Upper lobe of left lung (tissue), 6 donors: ENCODE results near the gene ITIH1. TPM values are rescaled to one million over a fixed set of nuclear protein-coding genes. Genes with fewer than 3 reads are reported as not detected.

ENCODE experiments used
- ATAC-seq, 2 donors: fragments of 200-7000 bp; cut with Tn5 transposase; one replicate each; pipeline ENCODE4 v1.9.1; 2022; ENCODE audit warnings: mild to moderate bottlenecking in 2 of 2, moderate library complexity in 2 of 2; ENCODE audit not compliant: low FRiP score in 2 of 2
- DNase-seq, 2 donors: peaks; one replicate each; pipeline ENCODE4 v3.0.0-alpha.2; 2019 to 2020
- H3K27ac ChIP-seq, 4 donors: fragments of 200-600 bp; sonication (generic); one replicate each; pipeline ENCODE4 v1.5.1; 2016 to 2019
- H3K27me3 ChIP-seq, 4 donors: fragments of 200-600 bp; sonication (generic); one replicate each; pipeline ENCODE4 v1.5.1; 2017 to 2019
- H3K36me3 ChIP-seq, 4 donors: fragments of 200-600 bp; sonication (generic); one replicate each; pipeline ENCODE4 v1.5.1; 2016 to 2019
- H3K4me1 ChIP-seq, 4 donors: fragments of 200-600 bp; sonication (generic); one replicate each; pipeline ENCODE4 v1.5.1; 2018 to 2019
- H3K4me3 ChIP-seq, 4 donors: fragments of 200-600 bp; sonication (generic); one replicate each; pipeline ENCODE4 v1.5.1; 2017 to 2019; ENCODE audit warnings: mild to moderate bottlenecking in 2 of 4, moderate library complexity in 1 of 4
- H3K9me3 ChIP-seq, 4 donors: fragments of 200-600 bp; sonication (generic); one replicate each; pipeline ENCODE4 v1.5.1; 2018 to 2019
- EP300 ChIP-seq, 4 donors: sonication (generic); formaldehyde crosslinking; IDR thresholded peaks; one replicate each; pipeline ENCODE4 v1.5.1; 2017; ENCODE audit warnings: antibody characterized with exemption in 4 of 4, control low read depth in 2 of 4
- POLR2A ChIP-seq, 4 donors: fragments of 450-650 bp; IDR thresholded peaks; one replicate each; pipeline ENCODE4 v1.5.1; 2016 to 2017; ENCODE audit warnings: antibody characterized with exemption in 4 of 4, mild to moderate bottlenecking in 2 of 4
- POLR2AphosphoS5 ChIP-seq, 2 donors: sonication (generic); formaldehyde crosslinking; IDR thresholded peaks; one replicate each; pipeline ENCODE4 v1.5.1; 2017; ENCODE audit warnings: antibody characterized with exemption in 2 of 2
- WGBS, 2 donors: methylation state at CpG; one replicate each; pipeline ENCODE4 v1.1.5; 2017 to 2018; 5-methylcytosine and 5-hydroxymethylcytosine counted together
- total RNA-seq, 6 donors: library from RNA; depleted of rRNA in 4 of 6; stranded (reverse); fragments of >200 nt in 4 of 6; gene quantifications; one replicate each; pipeline versions ENCODE4 v1.1.0 to v1.2.1, GENCODE V29; 2016 to 2021
- TF ChIP-seq, protein P1 (sequence below), 6 experiments: fragments of 450-650 bp in 4 of 6; fragments of 200-600 bp in 2 of 6; sonication (generic) in 2 of 6; IDR thresholded peaks; one replicate each; pipeline ENCODE4 v1.5.1; 2016 to 2019; ENCODE audit warnings: antibody characterized with exemption in 6 of 6
- donor health status: DM: no; HTN: no; CAD: no; lungs with moderate emphysema.
- donor health status: DM: no; HTN: yes; CAD: no; lungs with severe emphysema.

ITIH1 gene
- total RNA-seq, 6 donors from 2014 or later: 0.40 to 0.54 TPM; not detected in 4

DNA sequence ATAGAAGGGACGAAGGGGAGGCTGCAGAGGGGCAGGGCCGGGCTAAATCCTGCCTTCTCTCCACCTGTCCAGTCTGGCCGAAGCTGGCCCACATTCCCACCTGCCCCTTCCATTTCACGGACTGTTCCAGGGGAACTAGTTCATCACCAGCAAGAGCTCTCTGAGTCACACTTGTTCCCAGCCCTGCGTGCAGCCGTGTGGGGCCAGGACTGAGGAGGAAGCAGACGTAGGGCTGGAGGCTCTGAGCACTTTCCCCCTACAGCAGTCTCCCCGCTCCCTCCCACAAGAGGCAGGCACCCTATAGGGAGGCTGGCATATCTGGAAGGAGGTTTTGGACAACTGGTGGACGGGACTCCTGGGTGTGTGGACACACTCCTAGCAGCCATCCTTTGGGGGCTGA, 50.0 kb downstream of the ITIH1 start:
- TF ChIP-seq POLR2A (IDR thresholded peaks at IDR 0.05): no peak
- TF ChIP-seq, protein P1, sequence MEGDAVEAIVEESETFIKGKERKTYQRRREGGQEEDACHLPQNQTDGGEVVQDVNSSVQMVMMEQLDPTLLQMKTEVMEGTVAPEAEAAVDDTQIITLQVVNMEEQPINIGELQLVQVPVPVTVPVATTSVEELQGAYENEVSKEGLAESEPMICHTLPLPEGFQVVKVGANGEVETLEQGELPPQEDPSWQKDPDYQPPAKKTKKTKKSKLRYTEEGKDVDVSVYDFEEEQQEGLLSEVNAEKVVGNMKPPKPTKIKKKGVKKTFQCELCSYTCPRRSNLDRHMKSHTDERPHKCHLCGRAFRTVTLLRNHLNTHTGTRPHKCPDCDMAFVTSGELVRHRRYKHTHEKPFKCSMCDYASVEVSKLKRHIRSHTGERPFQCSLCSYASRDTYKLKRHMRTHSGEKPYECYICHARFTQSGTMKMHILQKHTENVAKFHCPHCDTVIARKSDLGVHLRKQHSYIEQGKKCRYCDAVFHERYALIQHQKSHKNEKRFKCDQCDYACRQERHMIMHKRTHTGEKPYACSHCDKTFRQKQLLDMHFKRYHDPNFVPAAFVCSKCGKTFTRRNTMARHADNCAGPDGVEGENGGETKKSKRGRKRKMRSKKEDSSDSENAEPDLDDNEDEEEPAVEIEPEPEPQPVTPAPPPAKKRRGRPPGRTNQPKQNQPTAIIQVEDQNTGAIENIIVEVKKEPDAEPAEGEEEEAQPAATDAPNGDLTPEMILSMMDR (IDR thresholded peaks at IDR 0.05): no peak
- TF ChIP-seq POLR2AphosphoS5 (IDR thresholded peaks at IDR 0.05): no peak
- TF ChIP-seq EP300 (IDR thresholded peaks at IDR 0.05): no peak
- WGBS, 2 donors: 62 to 67% methylated on average over 5 to 9 of the region's 9 CpGs
- Histone ChIP-seq H3K27me3 (no peaks in the 10 kb centered on the region), H3K36me3 (peaks cover 0 to 20% (median 10%) of the 10 kb centered on the region in 4 donors), H3K4me1 (peaks cover 0 to 5% (median 1%) of the 10 kb centered on the region in 4 donors), H3K4me3 (no peak overlapping the region), H3K9me3 (no peaks in the 10 kb centered on the region), H3K27ac (no peak overlapping the region)
- DNase-seq (peak in 1 of 2 donors; percentile 34), ATAC-seq (no peak)

DNA sequence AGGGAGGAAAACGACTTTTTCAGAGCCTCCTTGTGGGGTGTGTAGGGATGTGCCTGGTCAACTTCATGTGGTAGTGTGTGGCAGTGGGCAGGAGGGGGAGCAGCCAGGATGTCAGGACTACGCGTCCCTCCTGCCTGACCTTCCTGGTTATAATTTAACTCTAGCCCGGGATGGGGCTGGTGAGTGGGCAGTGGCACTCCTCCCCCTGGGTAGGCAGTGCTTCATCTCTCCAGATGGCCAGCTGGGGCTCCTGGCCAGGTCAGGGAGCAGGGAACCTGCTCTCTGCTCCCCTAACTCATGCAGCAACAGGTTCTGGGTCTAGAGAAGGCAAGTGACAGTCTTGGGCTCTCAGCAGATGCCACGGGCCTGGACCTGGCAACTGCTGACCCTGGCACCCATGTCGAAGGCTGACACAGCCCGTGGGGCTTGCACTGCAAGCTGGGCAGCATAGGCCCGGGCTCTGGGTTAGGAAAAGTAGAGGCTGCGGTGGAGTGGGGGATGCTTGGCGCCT, 50.5 kb downstream of the ITIH1 start:
- 67 to 71% methylated on average over 5 to 10 of the region's 10 CpGs for WGBS, 2 donors
- ATAC-seq: no peak

DNA sequence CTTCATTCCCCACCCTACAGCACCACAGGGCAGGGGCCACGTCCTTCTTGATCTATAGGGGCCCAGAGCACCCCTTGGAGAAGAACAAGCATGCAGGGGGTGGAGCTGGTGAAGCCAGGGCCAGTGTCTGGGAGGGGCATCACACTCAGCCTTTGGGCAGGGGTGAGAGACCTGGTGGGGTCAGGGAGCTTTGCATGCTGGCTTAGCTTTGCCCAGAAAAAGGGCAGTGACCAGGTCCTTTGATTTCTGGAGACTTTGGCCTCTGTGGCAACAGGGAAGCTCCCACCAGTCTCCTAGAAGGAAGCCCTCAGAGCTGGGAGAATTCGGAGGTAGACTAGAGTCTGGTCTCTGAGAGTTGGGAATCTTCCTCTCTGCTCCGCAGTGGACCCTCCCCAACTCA, 52.1 kb downstream of the ITIH1 start:
- Histone ChIP-seq H3K4me3 (no peak overlapping the region), H3K9me3 (no peaks in the 10 kb centered on the region), H3K27ac (no peak overlapping the region), H3K36me3 (peaks cover 0 to 6% (median 0%) of the 10 kb centered on the region in 4 donors), H3K4me1 (peaks cover 0 to 5% (median 1%) of the 10 kb centered on the region in 4 donors), H3K27me3 (no peaks in the 10 kb centered on the region)
- ATAC-seq: no peak
- DNase-seq: no peak
- 92 to 100% methylated on average over 1 to 3 of the region's 3 CpGs for WGBS, 2 donors
- no peak for TF ChIP-seq POLR2AphosphoS5 (IDR thresholded peaks at IDR 0.05)
- TF ChIP-seq, protein P1 (IDR thresholded peaks at IDR 0.05): no peak
- TF ChIP-seq EP300 (IDR thresholded peaks at IDR 0.05): no peak
- TF ChIP-seq POLR2A (IDR thresholded peaks at IDR 0.05): no peak

More for the DNA sequence above, 50.5 kb downstream of the ITIH1 start:
- no peak overlapping the region for H3K4me3 ChIP-seq
- peaks cover 0 to 18% (median 9%) of the 10 kb centered on the region in 4 donors for H3K36me3 ChIP-seq
- no peaks in the 10 kb centered on the region for H3K9me3 ChIP-seq
- peak in 1 of 2 donors; percentile 50 for DNase-seq
- no peaks in the 10 kb centered on the region for H3K27me3 ChIP-seq
- no peak overlapping the region for H3K27ac ChIP-seq
- H3K4me1 ChIP-seq: peaks cover 0 to 5% (median 1%) of the 10 kb centered on the region in 4 donors
- TF ChIP-seq POLR2A (IDR thresholded peaks at IDR 0.05): no peak
- TF ChIP-seq EP300 (IDR thresholded peaks at IDR 0.05): no peak
- TF ChIP-seq, protein P1 (IDR thresholded peaks at IDR 0.05): no peak

GRCh38 chr3:52829906-52830463, 52.6 kb downstream of the ITIH1 start:
- no peak for ATAC-seq
- no peak for DNase-seq
- 86 to 93% methylated on average over 7 to 10 of the region's 10 CpGs for WGBS, 2 donors
- Histone ChIP-seq H3K9me3 (no peaks in the 10 kb centered on the region), H3K36me3 (peaks cover 0 to 3% (median under 1%) of the 10 kb centered on the region in 4 donors), H3K27ac (no peak overlapping the region), H3K4me1 (peaks cover 0 to 5% (median 1%) of the 10 kb centered on the region in 4 donors), H3K4me3 (no peak overlapping the region), H3K27me3 (no peaks in the 10 kb centered on the region)
- TF ChIP-seq, protein P1 (IDR thresholded peaks at IDR 0.05): no peak
- TF ChIP-seq EP300 (IDR thresholded peaks at IDR 0.05) (no peak), POLR2AphosphoS5 (IDR thresholded peaks at IDR 0.05) (no peak), POLR2A (IDR thresholded peaks at IDR 0.05) (no peak)
